ENCODE results near the gene TCP10L. TPM values are rescaled to one million over a fixed set of nuclear protein-coding genes. Genes with fewer than 3 reads are reported as not detected.

The TCP10L gene
- total RNA-seq, 1 donor from 2014 or later = 3.9 TPM

- Histone ChIP-seq H3K27ac (no peak overlapping the region), H3K27me3 (no peaks in the 10 kb centered on the region), H3K4me3 (no peak overlapping the region), H3K4me1 (no peaks in the 10 kb centered on the region), H3K9me3 (no peaks in the 10 kb centered on the region), H3K36me3 (no peaks in the 10 kb centered on the region)
- intact Hi-C loops (cut with DNase I) = no loop called here
- TF ChIP-seq, protein P1, sequence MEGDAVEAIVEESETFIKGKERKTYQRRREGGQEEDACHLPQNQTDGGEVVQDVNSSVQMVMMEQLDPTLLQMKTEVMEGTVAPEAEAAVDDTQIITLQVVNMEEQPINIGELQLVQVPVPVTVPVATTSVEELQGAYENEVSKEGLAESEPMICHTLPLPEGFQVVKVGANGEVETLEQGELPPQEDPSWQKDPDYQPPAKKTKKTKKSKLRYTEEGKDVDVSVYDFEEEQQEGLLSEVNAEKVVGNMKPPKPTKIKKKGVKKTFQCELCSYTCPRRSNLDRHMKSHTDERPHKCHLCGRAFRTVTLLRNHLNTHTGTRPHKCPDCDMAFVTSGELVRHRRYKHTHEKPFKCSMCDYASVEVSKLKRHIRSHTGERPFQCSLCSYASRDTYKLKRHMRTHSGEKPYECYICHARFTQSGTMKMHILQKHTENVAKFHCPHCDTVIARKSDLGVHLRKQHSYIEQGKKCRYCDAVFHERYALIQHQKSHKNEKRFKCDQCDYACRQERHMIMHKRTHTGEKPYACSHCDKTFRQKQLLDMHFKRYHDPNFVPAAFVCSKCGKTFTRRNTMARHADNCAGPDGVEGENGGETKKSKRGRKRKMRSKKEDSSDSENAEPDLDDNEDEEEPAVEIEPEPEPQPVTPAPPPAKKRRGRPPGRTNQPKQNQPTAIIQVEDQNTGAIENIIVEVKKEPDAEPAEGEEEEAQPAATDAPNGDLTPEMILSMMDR (IDR thresholded peaks at IDR 0.05) = no peak
- DNase-seq (ENCODE audit: low spot score in 2 of 2) = peak in 1 of 2 donors; percentile 52
Observed at GRCh38 chr21:32574946-32575925, 10.1 kb downstream of the TCP10L start.

DNA sequence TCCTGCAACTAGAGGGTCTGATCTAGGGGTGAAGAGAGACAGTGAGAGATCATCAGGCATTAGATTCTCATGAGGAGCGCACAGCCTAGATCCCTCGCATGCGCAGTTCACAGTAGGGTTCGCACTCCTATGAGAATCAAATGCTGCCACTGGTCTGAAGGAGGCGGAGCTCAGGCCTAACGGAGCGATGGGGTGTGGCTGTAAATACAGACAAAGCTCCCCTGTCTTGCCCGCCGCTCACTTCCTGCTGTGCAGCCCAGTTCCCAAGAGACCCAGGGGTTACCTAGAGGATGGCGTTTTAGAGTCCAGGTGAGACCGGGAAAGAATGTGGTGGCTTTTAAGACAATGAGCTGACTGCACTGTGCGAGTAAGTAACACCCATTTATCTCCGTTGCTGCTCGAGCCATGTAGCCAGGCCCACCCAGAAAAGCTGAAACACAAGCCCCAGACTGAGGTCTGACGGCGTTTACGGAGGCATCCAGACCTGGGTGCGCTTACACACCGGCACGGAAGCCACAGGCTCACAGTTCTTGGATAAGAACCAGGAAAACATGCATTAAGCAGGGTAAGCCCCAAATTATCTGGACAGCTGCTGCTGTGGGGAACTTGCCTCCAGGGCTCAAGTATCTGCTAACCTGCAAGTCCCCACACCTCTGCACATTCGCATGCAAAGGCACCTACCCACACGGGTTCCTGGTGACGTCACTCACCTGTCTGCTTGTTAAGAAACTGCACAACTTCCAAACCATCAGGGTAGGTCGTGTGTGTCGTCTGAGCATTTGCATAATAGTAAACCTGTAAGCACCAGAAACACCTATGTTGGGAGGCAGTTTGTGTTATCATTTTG lies 12.5 kb downstream of the TCP10L start:
- DNase-seq (ENCODE audit: low spot score in 2 of 2) = peak in 1 of 2 donors; percentile 57
- Histone ChIP-seq H3K27me3 (no peaks in the 10 kb centered on the region), H3K4me1 (peaks cover 0 to 7% of the 10 kb centered on the region in 2 donors), H3K4me3 (no peak overlapping the region), H3K9me3 (no peaks in the 10 kb centered on the region), H3K36me3 (no peaks in the 10 kb centered on the region), H3K27ac (no peak overlapping the region)
- intact Hi-C loops (cut with DNase I) = no loop called here
- TF ChIP-seq, protein P1 (IDR thresholded peaks at IDR 0.05) = no peak

DNA sequence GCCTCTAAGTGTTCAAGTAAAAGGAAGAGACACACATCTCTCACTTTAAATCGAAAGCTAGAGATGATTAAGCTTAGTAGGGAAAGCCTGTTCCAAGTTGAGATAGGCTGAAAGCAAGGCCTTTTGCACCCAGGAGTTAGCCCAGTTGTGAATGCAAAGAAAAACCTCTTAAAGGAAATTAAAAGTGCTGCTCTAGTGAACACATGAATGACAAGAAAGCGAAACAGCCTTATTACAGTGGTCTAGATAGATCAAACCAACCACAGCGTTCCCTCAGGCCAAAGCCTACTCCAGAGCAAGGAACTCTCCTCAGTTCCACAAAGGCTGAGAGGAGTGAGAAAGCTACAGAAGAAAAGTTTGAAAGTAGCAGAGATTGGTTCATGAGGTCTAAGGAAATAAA lies 14.9 kb downstream of the TCP10L start:
- no peak overlapping the region for H3K4me3 ChIP-seq
- no peaks in the 10 kb centered on the region for H3K27me3 ChIP-seq
- H3K9me3 ChIP-seq = peaks cover 0 to 5% of the 10 kb centered on the region in 2 donors
- intact Hi-C loops (cut with DNase I) = no loop called here
- TF ChIP-seq, protein P1 (IDR thresholded peaks at IDR 0.05) = no peak
- H3K4me1 ChIP-seq = peaks cover 10 to 21% of the 10 kb centered on the region in 2 donors
- no peak for DNase-seq (ENCODE audit: low spot score in 2 of 2)
- no peak overlapping the region for H3K27ac ChIP-seq
- H3K36me3 ChIP-seq = no peaks in the 10 kb centered on the region

DNA sequence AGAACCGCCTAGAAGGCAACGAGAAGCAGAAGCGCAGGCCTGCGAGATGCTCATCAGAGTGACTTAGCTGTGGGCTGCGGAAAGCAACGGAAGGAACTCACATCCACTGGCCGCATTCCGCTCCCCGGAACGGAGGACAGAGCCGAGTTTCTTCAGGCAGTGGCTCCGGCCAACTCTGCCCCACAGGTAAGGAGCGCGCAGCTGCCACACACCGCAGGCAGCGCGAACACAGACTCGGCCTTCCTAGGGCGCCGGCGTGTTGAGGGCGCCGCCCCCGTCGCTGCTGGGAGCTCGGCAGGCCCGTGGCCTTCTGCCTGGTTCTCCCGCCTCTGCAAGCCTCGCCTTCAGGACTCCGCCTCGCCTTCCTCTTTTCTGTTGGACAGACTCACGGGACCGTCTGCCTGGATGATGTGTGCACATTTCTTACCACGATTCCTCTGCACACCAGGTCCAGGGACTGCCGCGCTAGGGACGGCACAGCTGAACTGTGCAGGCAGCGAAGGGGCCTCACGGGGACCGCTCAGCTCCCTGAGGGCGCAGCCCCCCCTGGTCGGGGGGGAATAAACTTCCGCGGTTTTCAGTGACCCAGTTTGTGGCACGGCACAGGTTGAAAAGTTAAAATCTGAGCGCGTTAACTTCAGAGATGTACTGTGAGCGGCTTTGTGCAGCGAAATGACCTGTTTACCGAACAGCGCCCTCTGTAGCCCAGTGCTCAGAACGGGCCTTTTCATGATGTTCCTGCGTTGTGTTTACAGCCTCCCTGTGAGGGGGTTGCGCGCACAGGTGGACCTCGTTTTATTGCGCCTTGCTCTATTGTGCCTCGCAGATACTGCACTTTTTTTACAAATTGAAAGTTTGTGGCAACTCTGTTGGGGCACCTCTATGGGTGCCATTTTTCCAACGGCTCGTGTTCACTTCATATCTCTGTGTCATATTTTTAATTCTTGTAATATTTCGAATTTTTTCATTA lies 15.8 kb downstream of the TCP10L start:
- Histone ChIP-seq H3K27me3 (no peaks in the 10 kb centered on the region), H3K4me1 (peaks cover 10 to 22% of the 10 kb centered on the region in 2 donors), H3K27ac (peak overlapping the region; percentile 69 to 77), H3K36me3 (no peaks in the 10 kb centered on the region), H3K9me3 (peaks cover 0 to 5% of the 10 kb centered on the region in 2 donors), H3K4me3 (peak overlapping the region; percentile 58 to 68)
- intact Hi-C loops (cut with DNase I) = loop anchor here (1.0 to 5.0 kb wide), 6 partner anchors 47 to 291 kb away; partner anchors contain the start of genes EVA1C and MIS18A
- DNase-seq (ENCODE audit: low spot score in 2 of 2) = peak; percentile 29 to 86
- TF ChIP-seq, protein P1 (IDR thresholded peaks at IDR 0.05) = peak; percentile 81 to 86 (median 82)
